GM23338 (cell line): ENCODE data around the gene COTL1.

Experiments used
- CTCF ChIP-seq, 2 experiments: fragments of 200-600 bp in 1 of 2; sonication (generic) in 1 of 2; conservative IDR thresholded peaks; 2 replicates each; pipeline versions ENCODE4 v1.5.1 to v1.6.1; 2016 to 2017; ENCODE audit warnings: antibody characterized with exemption in 2 of 2, low read depth in 2 of 2, mild to moderate bottlenecking in 2 of 2, moderate library complexity in 1 of 2
- POLR2AphosphoS5 ChIP-seq: IDR thresholded peaks from 2 replicates; pipeline ENCODE4 v1.6.1; 2016; ENCODE audit warnings: antibody characterized with exemption, low read depth

GRCh38 chr16:84638231-84638806, 20.4 kb upstream of the COTL1 start:
- TF ChIP-seq POLR2AphosphoS5 (no peak), CTCF (conservative IDR thresholded peaks at IDR 0.05; ENCODE audit: low read depth in 2 of 2) (no peak)
